EL (cell line): ENCODE measurements around the gene TIPIN.

Experiments
- DNase-seq: peaks from one replicate; pipeline ENCODE4 v3.0.0-alpha.2; 2016

Gene TIPIN

GRCh38 chr15:66296186-66296585, 60.3 kb downstream of the TIPIN start:
- DNase-seq = no peak

GRCh38 chr15:66294932-66295235, 61.6 kb downstream of the TIPIN start:
- DNase-seq = no peak

GRCh38 chr15:66294157-66294931, 62.1 kb downstream of the TIPIN start:
- peak; percentile 95 for DNase-seq

- DNase-seq = peak; percentile 68
These were observed 62.9 kb downstream of the TIPIN start, which contains the start of gene DIS3L for GRCh38 chr15:66293419-66294156. TSS of gene DIS3L (plus strand) at chr15:66293568. CDS start at chr15:66293597, 29 bp downstream.

GRCh38 chr15:66292571-66293418, 63.7 kb downstream of the TIPIN start:
- no peak for DNase-seq

GRCh38 chr15:66291816-66292570, 64.5 kb downstream of the TIPIN start:
- peak; percentile 56 for DNase-seq

- DNase-seq = no peak
These were observed 66.0 kb downstream of the TIPIN start for GRCh38 chr15:66290518-66290917.

- DNase-seq = no peak
These were observed 66.5 kb downstream of the TIPIN start for GRCh38 chr15:66290007-66290406.

- peak; percentile 10 for DNase-seq
These were observed 67.8 kb downstream of the TIPIN start for GRCh38 chr15:66288551-66289185.

GRCh38 chr15:66288093-66288492, 68.4 kb downstream of the TIPIN start:
- DNase-seq = no peak

GRCh38 chr15:66287461-66288057, 68.9 kb downstream of the TIPIN start:
- peak; percentile 40 for DNase-seq
